Stimulated activated CD8-positive, alpha-beta memory T cell treated with anti-CD3 and anti-CD28 coated beads, Interleukin-7, amount 100 ng/mL, for 24 hours (primary cell): ENCODE results near the gene DGKI.

Source experiments
- DNase-seq: peaks from one replicate; pipeline ENCODE4 v3.0.0-alpha.2; 2020; ENCODE audit warnings: low read depth

The DGKI gene

DNA sequence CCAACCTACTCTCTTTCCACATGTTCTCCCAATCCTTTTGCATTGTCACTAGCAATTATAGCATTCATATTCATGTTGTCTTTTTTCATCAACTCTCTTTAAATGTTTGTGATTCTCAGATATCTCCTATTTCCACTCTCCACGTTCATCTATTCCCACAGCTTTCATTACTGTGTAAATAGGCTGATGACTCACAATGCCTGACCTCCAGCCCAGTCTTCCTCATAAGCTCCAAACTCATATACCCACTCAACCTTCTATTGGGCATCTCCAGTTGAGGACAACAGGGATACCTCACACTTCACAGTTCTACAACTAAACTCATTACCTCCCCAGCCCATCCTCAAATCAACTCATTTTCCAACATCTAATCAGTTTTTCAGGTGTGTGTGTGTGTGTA lies 194.1 kb downstream of the DGKI start:
- DNase-seq = no peak

DNA sequence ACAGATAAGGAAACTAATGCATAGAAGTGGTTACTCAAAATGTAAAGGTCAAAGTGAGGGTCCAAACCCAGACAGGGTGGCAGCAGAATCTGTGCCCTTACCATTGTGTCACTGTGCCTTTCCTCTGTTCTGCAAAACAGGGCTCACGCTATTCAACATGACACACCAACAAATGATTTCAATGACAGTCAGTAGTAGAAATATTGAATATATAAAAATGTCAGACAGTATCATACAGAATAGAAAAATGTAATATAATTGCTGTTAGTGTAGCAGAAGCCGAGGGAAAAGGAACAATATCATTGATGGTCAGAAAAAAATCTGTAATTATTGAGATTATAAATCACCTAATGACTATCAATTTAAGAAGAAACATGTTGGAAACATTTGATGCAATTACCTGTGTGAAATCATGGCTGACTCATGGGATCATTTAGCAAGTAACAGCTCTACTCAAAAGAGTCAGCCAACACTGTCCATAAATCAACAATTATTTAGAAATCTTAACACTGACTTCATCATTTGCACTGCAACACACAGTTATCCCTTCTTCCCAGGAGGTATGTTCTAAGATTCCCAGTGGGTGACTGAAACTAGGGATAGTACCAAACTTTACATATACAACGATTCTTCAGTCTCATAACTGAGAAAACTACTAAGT lies 198.7 kb downstream of the DGKI start:
- DNase-seq = no peak

DNA sequence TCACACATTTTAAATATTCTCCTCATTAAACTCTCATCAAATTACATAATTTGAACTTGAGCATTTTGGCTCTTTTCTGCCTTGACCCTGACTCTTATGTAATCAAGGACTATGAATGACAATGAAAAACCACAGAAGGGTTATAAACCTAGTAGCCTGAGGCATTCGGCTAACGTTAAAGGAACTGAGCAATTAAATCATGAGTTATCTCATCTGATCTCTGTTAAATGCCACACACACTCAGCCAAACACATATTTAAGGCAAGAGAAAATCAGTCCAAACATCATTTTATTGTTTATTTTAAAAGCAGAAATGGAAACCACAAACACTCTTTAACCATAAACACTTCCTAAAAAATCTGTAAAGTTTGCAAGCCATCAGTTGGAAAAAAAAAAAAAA lies 204.3 kb downstream of the DGKI start:
- DNase-seq = no peak

DNA sequence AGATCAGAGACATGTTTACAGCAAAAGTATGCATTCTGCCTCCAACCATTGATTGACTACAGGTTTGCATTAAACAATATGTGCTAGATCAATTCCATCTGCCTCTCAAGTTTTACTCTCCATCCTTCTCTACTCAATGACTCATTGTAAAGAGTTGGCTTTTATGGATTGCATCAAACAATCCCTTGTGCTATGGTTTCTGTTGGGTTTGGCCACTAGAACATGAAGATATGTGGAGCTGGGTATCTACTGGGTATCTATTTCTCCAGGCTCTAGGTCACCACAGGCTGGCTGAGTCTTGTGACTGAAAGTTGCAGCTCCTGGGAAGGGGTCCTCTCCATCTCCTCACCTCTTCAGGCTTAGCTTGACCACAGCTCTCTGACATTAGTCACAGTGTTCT lies 204.7 kb downstream of the DGKI start:
- no peak for DNase-seq

DNA sequence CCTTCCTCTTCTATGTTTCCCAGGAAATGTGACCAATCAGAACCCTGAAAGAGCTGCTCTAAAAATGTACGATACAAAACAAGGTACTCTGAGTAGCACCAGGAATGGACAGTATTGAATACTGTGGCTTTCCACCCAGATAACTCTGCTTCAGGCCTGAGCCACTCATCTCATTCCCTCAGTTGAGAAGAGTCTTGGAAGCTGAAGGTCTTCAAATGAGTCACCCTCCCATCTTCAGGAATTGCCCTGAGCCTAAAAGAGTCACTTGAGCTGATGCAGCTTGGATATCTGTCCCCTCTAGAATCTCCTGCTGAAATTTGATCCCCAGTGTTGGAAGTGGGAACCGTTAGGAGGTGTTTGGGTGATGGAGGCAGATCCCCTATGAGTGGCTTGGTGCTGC lies 210.4 kb downstream of the DGKI start:
- DNase-seq = no peak

DNA sequence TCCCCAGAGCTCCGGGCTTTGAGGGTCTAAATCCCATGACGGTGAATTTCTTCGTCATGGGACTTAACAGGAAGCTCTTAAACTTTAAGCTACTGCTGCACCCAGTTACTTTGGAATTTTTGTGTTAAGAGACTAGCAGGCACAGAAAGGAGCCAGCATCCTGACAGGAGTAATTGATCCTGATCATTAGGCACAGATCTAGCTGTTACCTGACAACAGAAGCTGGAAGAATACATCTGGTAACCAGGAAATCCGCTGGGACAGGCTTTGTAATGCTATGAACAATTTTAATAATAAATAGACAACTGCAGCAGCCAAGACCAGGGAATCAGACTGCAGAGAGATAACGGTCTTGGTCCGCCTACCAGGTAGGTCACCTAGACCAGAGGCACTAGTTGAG lies 210.9 kb downstream of the DGKI start:
- DNase-seq = no peak

DNA sequence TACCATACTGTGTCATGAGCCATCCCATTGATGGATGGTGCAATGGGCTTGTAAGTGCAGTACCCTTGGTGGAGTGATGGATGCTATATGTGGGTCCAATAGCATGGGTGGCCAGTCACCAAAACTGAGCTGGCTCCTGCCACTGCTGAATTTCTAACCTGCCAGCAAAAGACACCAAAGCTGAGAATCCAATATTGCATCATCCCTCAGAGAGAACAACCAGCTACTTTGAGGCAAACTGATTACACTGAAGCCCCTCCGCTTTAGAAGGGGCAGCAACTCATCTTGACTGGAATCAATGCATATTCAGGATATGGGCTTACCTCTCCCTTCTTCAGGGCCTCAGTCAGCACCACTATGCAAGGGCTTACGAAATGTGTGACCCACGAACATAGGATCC lies 211.6 kb downstream of the DGKI start:
- no peak for DNase-seq

DNA sequence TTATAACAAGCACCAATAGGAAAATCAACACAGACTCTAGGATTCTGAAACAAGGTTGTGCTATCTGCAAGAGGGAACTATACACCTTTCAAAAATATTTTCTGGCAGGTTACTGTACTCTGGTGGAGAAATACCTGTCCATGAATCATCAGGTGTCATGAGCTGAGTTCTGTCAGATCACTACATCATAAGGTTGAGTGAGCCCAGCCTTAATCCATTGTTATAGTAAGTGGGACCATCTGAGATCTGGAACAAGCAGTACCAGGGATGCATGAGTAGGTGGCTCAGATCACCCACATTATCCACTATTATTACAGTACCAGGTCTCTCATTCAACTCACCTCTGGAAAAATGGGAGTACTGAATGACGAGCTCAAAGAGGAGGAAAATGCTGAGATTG lies 212.4 kb downstream of the DGKI start:
- no peak for DNase-seq

DNA sequence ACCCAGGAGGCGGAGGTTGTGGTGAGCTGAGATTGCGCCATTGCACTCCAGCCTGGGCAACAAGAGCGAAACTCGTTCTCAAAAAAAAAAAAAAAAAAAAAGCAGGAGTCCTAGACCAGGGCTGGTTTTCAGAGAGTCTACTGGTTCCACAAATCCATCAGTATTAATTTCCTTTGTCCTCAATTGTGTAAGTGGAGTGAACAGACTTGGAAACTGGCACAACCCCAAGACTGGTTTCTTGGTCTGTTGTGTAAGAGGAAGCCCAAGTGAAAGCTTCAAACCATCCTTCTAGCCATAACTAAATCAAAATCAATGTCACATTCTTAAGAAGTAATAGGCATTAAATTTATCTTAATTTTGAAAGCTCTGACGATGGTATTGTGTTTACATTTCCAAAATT lies 213.6 kb downstream of the DGKI start:
- no peak for DNase-seq

DNA sequence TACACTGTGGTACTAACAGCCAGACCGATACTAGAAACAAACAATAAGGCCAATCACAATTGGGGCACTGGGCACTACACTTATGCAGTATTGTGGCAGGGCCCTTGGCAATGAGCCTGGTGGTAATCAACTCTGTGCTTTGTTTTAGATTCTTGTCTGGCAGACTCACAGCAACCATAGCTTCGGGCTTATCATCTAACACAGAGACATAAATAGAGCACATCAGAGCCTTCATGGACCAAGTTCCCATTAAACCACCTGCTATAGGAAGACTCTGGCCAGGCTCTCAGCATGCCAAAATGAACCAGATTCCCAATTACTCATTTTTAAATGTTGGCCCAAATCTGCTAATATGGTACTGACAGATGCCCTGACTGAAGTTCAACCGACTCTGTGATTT lies 218.6 kb downstream of the DGKI start:
- DNase-seq = no peak

DNA sequence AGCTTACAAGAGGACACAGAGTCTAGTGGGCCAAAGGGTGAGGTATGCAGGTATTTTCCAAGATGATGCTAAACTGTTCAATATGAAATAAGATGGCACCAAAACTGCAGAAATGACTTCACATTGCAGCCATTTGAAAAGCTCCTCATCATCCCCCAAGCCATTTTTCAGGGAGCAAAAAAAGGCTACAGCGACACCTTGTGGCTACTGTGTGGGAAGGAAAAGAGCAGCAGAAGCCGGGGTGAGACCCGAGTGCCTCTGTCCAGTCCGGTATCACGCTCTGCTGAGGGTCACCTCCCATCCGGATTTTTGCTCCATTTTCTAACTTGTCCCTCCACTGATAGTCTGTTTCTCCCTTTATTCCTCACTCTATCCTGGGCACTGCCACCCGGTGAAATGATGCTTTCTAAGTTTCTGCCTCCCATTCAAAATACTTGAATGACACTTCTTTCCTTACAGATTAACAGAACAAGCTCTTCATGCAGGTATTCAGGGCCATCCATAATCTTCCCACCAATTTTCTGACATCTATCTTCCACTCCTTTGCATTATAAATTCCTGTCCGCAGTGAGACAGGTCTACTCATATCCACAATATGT lies 220.2 kb downstream of the DGKI start:
- DNase-seq = peak; percentile 15

DNA sequence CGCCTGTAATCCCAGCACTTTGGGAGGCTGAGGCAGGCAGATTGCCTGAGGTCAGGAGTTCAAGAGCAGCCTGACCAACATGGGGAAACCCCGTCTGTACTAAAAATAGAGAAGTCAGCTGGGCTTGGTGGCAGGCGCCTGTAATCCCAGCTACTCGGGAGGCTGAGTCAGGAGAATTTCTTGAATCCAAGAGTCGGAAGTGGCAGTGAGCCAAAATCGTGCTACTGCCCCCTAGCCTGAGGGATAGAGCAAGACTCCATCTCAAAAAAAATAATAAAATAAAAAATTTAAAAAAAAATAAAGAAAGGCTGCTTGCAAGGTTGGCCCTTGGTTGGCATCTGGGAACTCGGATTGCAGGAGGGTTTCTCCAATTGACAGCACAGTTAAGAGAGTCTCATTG lies 221.6 kb downstream of the DGKI start:
- DNase-seq = no peak

DNA sequence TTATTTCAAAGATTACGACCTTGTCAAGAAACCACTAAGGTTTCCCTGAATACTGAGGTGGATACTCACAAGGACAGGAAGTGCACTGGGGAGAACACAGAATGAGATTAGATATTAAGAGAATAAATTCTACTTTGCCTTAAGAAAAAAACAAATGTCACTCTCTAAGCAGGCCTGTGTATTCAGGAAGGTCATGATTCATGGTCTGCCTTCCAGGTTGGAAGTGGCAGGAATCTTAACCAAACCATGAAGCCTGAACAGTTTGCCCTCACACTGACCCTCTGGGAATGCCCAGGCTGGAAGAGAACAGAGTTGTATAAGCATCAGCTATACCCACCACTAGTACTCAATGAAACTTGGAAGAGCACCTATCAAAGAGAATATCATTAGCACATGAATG lies 227.6 kb downstream of the DGKI start:
- no peak for DNase-seq

DNA sequence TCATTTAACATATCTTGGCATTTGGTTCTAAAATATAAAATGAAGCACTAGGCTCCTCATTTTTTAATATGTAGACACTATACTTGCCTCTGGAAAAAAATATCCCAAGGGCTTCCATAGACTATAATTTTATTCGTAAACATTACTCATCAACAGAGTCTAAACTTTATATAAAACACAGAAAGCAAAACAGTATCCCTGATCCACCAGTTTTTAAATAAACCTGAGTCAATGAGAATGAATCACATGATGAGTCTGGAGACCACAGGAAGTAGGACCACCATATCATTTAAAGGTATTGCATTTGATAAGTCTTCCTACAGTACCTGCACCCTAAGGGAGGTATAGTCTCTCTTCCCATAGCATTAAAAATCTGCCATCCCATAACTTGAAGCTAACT lies 228.0 kb downstream of the DGKI start:
- no peak for DNase-seq

DNA sequence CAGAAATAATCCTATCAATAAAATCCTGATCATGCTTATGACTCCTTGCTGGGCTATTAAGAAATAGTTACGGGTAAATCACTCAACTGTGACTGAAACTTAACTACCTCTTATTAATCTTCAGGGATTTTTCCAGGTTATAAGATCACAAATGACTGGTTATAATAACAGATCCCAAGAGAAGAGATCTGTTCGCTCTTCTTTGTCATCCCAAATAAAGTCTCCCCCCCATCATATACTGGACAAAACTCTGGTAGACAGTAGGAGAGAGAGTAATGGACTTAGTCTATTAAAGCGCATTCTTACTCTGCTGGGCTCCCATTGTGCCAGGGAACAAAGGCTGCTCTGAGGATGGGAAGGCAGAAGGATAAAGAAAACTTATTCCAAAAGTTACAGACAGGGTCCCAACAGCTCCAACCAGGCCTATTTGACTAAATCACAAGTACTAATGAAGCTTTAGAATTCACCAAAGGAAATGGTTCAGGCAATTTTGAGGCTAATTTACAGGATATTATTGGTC lies 233.7 kb downstream of the DGKI start:
- no peak for DNase-seq

DNA sequence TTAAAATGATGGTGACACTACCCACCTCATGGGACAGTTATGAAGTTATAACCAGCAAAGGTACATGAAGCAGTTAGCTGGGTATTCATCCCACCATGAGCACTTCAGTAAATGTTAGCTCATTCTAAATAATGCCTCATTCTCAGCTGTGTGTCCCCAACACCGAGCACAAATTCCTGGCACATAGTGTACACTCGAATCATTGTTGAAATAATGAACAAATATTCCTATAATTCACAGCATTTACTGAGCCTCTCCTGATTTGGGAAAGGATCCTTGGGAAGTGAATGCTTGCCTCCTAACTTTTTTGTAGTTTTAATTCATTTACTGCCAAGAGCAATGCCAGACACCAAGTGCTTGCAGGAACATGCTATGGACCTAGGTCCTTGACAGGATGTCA lies 235.2 kb downstream of the DGKI start:
- DNase-seq = no peak

DNA sequence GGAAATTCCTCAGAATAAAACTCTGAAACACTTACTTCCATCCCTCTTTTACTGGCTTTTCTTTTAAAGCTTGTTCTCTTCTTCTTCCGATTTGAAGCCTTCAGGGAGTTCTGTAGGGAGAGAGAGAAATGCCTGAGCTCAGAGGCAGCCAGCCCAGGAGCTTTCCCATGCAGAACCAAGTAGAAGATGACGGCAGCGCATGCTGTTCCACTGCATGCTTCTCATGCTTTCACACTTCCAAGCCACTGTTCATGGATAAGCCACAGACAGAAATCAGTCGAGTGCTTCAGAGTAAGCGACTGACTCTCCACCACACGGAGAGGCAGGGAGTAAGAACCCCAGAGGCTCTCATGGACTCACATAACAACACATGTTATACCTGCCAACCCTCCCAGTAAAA lies 237.3 kb downstream of the DGKI start:
- DNase-seq = no peak

DNA sequence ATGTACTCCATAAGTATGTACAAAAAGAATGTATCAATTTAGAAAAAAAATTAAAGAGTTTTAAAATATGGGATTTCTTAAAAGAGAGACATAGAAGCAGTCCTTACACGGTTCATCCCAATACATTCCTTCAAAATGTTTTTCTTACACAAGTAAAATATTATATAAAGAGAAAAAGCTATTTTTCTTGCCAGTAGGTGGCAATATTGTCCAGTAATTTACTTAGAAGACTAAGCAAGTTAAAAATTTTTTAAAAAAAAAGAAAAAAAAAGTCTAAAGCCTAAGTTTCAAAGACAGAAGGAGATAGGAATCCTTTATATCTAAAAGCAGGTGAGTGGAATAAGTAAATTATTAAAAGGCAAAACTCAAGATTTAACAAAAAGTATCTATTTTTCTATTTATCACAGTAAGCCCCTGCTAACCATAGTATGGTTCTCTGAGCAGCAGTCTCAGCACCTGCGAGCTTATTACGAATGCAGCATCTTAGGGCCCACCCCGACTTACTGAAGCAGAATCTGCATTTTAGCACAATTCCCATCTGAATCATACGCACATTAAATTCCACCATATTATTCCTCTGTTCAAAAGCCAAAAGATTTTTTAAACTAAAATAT lies 240.6 kb downstream of the DGKI start:
- no peak for DNase-seq

DNA sequence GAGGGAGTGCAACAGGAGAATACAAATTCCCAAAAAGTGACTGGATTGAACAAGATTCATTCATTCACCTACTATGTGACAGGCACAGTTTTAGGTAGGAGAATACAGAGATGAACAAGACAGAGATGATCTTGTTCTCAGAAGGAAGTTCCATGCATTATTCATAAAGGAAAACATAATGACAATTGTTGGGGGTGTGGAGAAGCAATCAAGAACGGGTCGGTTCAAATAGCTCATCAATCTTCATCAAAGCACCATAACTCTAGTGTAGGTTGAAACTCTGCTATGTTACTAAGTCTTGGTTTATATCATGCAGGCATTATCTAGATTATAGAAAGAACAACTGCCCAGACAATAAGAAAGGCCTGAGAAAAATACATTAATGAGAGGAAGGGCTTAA lies 243.7 kb downstream of the DGKI start:
- DNase-seq = no peak

DNA sequence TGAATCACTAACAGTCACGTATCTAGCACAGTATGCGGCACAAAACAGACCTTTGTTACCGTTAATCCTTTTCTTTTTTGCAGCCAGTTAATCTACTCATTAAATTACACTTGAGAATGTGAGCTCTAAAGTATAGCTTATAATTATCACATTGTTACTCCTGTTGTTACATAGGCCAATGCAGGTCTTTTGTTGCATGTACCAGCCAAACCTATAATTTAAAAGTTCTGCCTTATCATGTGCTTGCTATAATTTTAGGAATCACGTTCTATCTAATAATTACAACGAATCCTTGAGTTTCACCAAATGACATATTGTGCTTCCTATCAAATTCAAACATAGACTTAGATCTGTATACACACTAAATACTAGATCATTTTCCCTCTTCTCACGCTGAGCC lies 245.1 kb downstream of the DGKI start:
- DNase-seq = no peak

DNA sequence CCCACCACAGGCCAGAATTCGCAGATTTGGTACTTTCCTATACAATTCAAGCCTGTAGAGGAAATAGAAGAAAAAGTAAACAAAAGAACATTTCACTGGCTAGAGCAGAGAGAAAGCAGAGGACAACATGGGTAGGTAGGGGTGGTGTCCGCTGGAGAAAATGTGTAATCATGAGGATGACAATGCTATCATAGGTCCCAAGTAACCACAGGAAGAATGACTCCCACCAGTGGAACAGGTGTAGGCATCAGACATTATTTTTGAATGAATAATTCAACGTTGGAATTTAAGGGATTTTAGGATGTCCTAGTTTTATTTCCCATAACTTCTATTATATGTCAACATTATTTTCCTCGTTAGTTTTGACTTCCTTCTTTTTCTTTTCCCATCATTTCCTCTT lies 248.9 kb downstream of the DGKI start:
- DNase-seq = no peak

DNA sequence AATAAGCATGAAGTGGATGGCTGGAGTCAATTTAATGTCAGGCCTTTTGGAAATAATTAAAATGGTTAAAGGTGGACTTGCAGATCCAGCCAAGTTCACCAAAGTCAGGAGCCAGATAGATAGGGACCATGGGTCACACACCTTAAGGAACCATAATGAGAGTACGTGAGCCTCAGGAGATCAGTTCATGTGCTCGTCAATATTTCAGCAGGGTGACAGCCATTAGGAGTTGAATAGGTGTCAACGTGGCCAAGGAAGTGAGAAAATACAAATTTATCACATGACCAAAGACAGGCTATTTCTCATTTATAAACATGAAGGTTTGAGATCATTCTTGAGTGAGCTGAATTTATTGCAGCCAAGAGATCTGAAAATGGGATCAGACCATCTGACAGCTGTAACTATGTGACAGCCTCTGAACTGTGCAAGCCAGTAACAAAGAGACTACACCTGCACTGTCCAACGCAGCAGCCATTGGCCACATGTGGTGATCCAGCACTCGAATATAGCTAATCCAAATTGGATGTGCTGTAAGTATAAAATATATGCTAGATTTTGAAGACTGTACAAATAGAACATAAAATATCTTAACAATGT lies 253.6 kb downstream of the DGKI start:
- no peak for DNase-seq

DNA sequence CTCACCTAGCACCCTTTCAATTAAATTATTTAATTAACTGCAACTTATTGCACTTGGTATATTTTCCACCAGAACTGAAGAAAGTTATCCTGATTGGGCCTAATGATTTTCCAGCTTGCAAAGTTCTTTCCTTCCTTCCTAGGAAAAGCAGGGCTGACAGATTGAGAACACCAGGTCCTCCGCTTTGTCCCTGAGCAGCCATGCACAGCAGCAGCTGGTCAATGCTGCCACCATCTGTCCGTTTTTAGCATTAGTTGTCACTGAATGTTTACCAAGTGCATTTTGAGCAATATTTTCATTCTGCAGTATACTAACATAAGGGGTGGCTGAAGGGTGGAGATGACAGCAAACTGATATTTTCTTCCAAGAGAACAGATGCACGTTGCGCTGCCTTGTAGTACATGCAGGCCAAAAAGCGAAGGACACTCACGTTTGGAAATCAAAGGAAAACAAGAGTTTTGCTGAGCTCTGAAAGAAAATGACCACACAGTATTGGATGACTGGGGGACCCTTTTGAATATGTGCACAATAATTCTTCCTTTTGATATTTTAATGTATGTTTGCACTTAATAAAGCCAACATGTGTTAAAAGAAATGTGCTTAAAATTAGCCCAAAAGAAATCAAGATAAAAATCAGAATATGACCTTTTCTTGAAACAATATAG lies 254.4 kb downstream of the DGKI start:
- DNase-seq = no peak
